Measurements from ENCODE around the gene C17orf113. TPM values are rescaled to one million over a fixed set of nuclear protein-coding genes. Genes with fewer than 3 reads are reported as not detected.

The C17orf113 gene
- total and polyA plus RNA-seq, 2 of the 4 experiments (the other 2 are of a cell fraction) = under 0.01 to 0.03 TPM

GRCh38 chr17:42097691-42098631 lies 47.6 kb upstream of the C17orf113 start, which contains the start of gene ZNF385C:
TSS of gene ZNF385C (minus strand) at chr17:42098473. CDS start at chr17:42063056, 35,417 bp downstream.
- Histone ChIP-seq H2BK20ac (ENCODE audit: low read depth, low read length) (no peak within 1 kb of the TSS), H2AK9ac (replicated peaks; ENCODE audit: low read depth, low read length, poor library complexity) (peak within 1 kb of the TSS; percentile 72), H3K4me2 (ENCODE audit: low read depth, low read length) (no peak within 1 kb of the TSS), H3K4me1 (ENCODE audit: control insufficient read depth, insufficient read depth, low read length) (no peaks in the 10 kb centered on the region), H3K18ac (ENCODE audit: low read depth, low read length) (no peak within 1 kb of the TSS), H3K9me3 (ENCODE audit: control insufficient read depth, insufficient read depth, low read length) (no peaks in the 10 kb centered on the region), H2BK120ac (ENCODE audit: low read depth, low read length) (no peak within 1 kb of the TSS), H3K14ac (replicated peaks; ENCODE audit: low read depth, low read length) (no peak within 1 kb of the TSS; the same call in 1 of the 2 replicates), H2AK5ac (ENCODE audit: low read depth, low read length) (no peak within 1 kb of the TSS), H4K8ac (ENCODE audit: low read depth in 2 of 2, low read length in 2 of 2) (no peak within 1 kb of the TSS), H3K27ac (ENCODE audit: insufficient read depth, low read length) (no peak within 1 kb of the TSS), H3K56ac (ENCODE audit: extremely low read depth, insufficient read depth, low read length) (no peak within 1 kb of the TSS), H4K20me1 (ENCODE audit: insufficient read depth, low read length) (no peaks in the 10 kb centered on the region), H2BK15ac (ENCODE audit: low read depth, low read length) (no peak within 1 kb of the TSS), H3K23ac (ENCODE audit: low read depth, low read length) (no peak within 1 kb of the TSS; the same call in 1 of the 2 replicates), H3K9ac (ENCODE audit: low read depth, low read length) (no peak within 1 kb of the TSS), H3K79me1 (ENCODE audit: low read depth in 1 of 2, low read length in 2 of 2) (no peaks in the 10 kb centered on the region), H2AFZ (replicated peaks; ENCODE audit: low read length, poor library complexity) (peak within 1 kb of the TSS; percentile 76), H3K9me1 (ENCODE audit: insufficient read depth, low read length) (no peaks in the 10 kb centered on the region), H3K4me3 (ENCODE audit: insufficient read depth, low read depth, low read length) (no peak within 1 kb of the TSS), H2BK5ac (ENCODE audit: low read depth, low read length, poor library complexity, severe bottlenecking) (no peak within 1 kb of the TSS), H4K5ac (ENCODE audit: low read depth, low read length) (no peak within 1 kb of the TSS), H3K4ac (ENCODE audit: low read depth, low read length) (no peak within 1 kb of the TSS), H4K91ac (ENCODE audit: insufficient read depth, low read depth, low read length) (no peak within 1 kb of the TSS), H3K36me3 (ENCODE audit: control insufficient read depth, insufficient read depth, low read length) (no peaks in the 10 kb centered on the region), H3K27me3 (ENCODE audit: control insufficient read depth, insufficient read depth, low read length) (peaks cover 62% of the 10 kb centered on the region)
- BruUV-seq (replicated peaks) = no TSS peak
- no peak for ATAC-seq (ENCODE audit: low read depth)
- CTCF ChIA-PET = interaction anchor here (0.6 kb wide), 1 partner anchor 9 kb away, joined by 3 read pairs; no protein-coding TSS in a partner anchor
- intact Hi-C loops (cut with micrococcal nuclease) (no loop called here), dilution Hi-C loops (cut with HindIII; ENCODE audit: low sequenced_read_pairs, unreplicated experiment) (no loop called here), in situ Hi-C loops (cut with MboI; ENCODE audit: low sequenced_read_pairs) (no loop called here)
- POLR2A ChIA-PET (ENCODE audit: unreplicated experiment) = no interaction called here
- no peak for TF ChIP-seq MAZ (IDR thresholded peaks at IDR 0.05; ENCODE audit: borderline replicate concordance, low read depth, low read length)
- TF ChIP-seq, protein P1, sequence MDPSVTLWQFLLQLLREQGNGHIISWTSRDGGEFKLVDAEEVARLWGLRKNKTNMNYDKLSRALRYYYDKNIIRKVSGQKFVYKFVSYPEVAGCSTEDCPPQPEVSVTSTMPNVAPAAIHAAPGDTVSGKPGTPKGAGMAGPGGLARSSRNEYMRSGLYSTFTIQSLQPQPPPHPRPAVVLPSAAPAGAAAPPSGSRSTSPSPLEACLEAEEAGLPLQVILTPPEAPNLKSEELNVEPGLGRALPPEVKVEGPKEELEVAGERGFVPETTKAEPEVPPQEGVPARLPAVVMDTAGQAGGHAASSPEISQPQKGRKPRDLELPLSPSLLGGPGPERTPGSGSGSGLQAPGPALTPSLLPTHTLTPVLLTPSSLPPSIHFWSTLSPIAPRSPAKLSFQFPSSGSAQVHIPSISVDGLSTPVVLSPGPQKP (IDR thresholded peaks at IDR 0.05; ENCODE audit: borderline replicate concordance, low read depth, low read length) = no peak
- no peak for TF ChIP-seq RFX5 (IDR thresholded peaks at IDR 0.05; ENCODE audit: low read depth, low read length)
- TF ChIP-seq, protein P2, sequence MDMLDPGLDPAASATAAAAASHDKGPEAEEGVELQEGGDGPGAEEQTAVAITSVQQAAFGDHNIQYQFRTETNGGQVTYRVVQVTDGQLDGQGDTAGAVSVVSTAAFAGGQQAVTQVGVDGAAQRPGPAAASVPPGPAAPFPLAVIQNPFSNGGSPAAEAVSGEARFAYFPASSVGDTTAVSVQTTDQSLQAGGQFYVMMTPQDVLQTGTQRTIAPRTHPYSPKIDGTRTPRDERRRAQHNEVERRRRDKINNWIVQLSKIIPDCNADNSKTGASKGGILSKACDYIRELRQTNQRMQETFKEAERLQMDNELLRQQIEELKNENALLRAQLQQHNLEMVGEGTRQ (IDR thresholded peaks at IDR 0.05; ENCODE audit: low read depth, low read length) = no peak
- no peak for TF ChIP-seq RAD21 (IDR thresholded peaks at IDR 0.05; ENCODE audit: low read length)
- TF ChIP-seq, protein P3, sequence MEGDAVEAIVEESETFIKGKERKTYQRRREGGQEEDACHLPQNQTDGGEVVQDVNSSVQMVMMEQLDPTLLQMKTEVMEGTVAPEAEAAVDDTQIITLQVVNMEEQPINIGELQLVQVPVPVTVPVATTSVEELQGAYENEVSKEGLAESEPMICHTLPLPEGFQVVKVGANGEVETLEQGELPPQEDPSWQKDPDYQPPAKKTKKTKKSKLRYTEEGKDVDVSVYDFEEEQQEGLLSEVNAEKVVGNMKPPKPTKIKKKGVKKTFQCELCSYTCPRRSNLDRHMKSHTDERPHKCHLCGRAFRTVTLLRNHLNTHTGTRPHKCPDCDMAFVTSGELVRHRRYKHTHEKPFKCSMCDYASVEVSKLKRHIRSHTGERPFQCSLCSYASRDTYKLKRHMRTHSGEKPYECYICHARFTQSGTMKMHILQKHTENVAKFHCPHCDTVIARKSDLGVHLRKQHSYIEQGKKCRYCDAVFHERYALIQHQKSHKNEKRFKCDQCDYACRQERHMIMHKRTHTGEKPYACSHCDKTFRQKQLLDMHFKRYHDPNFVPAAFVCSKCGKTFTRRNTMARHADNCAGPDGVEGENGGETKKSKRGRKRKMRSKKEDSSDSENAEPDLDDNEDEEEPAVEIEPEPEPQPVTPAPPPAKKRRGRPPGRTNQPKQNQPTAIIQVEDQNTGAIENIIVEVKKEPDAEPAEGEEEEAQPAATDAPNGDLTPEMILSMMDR (conservative IDR thresholded peaks at IDR 0.05; ENCODE audit: low read depth, low read length) = no peak
- TF ChIP-seq CHD1 (IDR thresholded peaks at IDR 0.05; ENCODE audit: low read depth, low read length) = no peak
- no peak for TF ChIP-seq RCOR1 (IDR thresholded peaks at IDR 0.05; ENCODE audit: insufficient replicate concordance, low read length)
- no peak for TF ChIP-seq MXI1 (IDR thresholded peaks at IDR 0.05; ENCODE audit: borderline replicate concordance, low read depth, low read length)
- TF ChIP-seq FOS (IDR thresholded peaks at IDR 0.05; ENCODE audit: low read depth, low read length) = no peak
- no peak for DNase-seq
- 1% methylated on average over 10 of the region's 52 CpGs; no CpG with 5 or more reads in 1 of the 2 experiments for WGBS, 2 experiments (ENCODE audit: extremely low coverage in 2 of 2, insufficient read length in 1 of 2)

All from IMR-90 (cell line).